ENCODE measurements around the gene LKAAEAR1. TPM values are rescaled to one million over a fixed set of nuclear protein-coding genes. Genes with fewer than 3 reads are reported as not detected.
"Not testable (repeated sequence)": the region's sequence is repeated elsewhere in the genome, so short reads cannot be mapped to it uniquely, and the experiment has no call there.

Gene LKAAEAR1
- polyA plus RNA-seq, 1 donor: 0.19 TPM

DNA sequence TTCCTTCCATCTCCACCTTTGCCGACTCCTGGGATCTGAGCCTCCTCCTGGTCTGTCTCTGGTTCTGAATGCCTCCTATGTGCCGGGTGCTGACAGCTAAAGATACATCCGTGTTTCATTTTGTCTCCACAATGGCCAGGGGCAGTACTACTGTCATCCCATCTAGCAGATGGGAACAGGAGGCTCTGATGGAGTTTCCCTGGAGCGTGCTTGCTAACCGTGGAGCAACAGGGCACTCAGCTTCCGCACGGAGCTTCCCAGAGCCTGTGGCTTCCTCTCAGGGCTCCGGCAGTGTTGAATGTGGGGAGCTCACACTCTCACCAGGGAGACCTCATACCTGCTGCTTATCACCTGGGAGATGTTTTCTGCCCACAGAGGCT is 35.1 kb upstream of the LKAAEAR1 start:
- Histone ChIP-seq H3K9me3 (ENCODE audit: control insufficient read depth, low read depth, low read length) (no peaks in the 10 kb centered on the region), H3K27me3 (ENCODE audit: control insufficient read depth, insufficient read depth, low read length) (peaks cover 14% of the 10 kb centered on the region), H3K4me1 (ENCODE audit: control insufficient read depth, insufficient read depth, low read length) (no peaks in the 10 kb centered on the region), H3K27ac (ENCODE audit: low read length) (no peak overlapping the region), H3K36me3 (ENCODE audit: control insufficient read depth, insufficient read depth, low read length) (no peaks in the 10 kb centered on the region), H3K4me3 (ENCODE audit: low read length) (no peak overlapping the region)
- no peak for DNase-seq
- WGBS (ENCODE audit: insufficient coverage, low lambda C conversion rate): no CpG with 5 or more reads among the region's 8 CpGs

DNA sequence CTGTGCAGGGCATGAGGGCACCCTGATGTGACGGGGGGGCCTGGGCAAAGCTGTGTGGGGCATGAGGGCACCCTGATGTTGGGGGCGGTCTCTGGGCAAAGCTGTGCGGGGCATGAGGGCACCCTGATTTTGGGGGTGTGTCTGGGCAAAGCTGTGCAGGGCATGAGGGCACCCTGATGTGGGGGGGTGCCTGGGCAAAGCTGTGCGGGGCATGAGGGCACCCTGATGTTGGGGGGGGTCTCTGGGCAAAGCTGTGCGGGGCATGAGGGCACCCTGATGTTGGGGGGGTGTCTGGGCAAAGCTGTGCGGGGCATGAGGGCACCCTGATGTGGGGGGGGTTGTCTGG is 33.2 kb upstream of the LKAAEAR1 start:
- not testable (repeated sequence) for H3K27ac ChIP-seq (ENCODE audit: low read length); H3K4me1 ChIP-seq (ENCODE audit: control insufficient read depth, insufficient read depth, low read length); DNase-seq; H3K36me3 ChIP-seq (ENCODE audit: control insufficient read depth, insufficient read depth, low read length); H3K4me3 ChIP-seq (ENCODE audit: low read length); H3K9me3 ChIP-seq (ENCODE audit: control insufficient read depth, low read depth, low read length)
- H3K27me3 ChIP-seq (ENCODE audit: control insufficient read depth, insufficient read depth, low read length): peaks cover 12% of the 10 kb centered on the region
- no CpG with 5 or more reads among the region's 6 CpGs for WGBS (ENCODE audit: insufficient coverage, low lambda C conversion rate)

DNA sequence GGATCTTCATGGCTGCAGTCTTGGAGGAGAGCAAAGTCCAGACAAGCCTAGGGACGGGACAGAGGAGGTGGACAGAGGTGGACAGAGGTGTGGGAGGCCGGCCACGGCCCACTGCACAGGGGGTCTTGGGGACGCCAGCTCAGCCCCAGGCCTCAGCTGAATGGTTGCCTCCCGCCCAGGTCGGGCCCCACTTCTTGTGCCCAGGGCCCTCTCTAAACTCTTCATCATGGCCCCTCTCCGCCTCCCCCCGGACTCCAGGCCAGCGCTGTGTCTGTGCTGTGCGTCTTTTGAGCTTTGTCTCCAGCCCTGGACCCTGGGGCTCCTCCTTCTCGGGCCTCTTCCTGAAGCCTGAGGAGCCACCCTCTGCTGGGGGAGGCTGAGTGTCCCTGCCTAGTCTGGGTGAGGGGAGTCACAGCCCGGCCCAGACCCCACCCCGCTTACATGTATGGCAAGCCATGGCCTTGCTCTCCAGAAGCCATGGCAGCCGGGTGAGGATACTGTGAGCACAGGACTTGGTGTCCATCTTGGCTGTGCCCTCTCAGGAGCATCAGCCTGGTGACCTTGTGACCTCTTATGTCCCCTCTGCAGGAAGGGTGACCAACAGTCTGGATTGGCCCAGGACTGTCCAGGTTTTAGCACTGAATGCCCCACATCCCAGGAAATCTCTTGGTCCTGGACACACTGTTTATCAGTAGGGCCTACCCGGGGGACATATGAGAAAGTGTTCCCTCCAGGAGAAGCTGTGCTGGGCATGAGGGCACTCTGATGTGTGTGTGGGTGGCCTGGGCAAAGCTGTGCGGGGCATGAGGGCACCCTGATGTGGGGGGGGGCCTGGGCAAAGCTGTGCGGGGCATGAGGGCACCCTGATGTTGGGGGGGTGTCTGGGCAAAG is 32.6 kb upstream of the LKAAEAR1 start:
- Histone ChIP-seq H3K36me3 (ENCODE audit: control insufficient read depth, insufficient read depth, low read length) (no peaks in the 10 kb centered on the region), H3K4me1 (ENCODE audit: control insufficient read depth, insufficient read depth, low read length) (no peaks in the 10 kb centered on the region), H3K27ac (ENCODE audit: low read length) (no peak overlapping the region), H3K4me3 (ENCODE audit: low read length) (no peak overlapping the region), H3K27me3 (ENCODE audit: control insufficient read depth, insufficient read depth, low read length) (peaks cover 9% of the 10 kb centered on the region), H3K9me3 (ENCODE audit: control insufficient read depth, low read depth, low read length) (no peaks in the 10 kb centered on the region)
- no peak for DNase-seq
- no CpG with 5 or more reads among the region's 17 CpGs for WGBS (ENCODE audit: insufficient coverage, low lambda C conversion rate)

DNA sequence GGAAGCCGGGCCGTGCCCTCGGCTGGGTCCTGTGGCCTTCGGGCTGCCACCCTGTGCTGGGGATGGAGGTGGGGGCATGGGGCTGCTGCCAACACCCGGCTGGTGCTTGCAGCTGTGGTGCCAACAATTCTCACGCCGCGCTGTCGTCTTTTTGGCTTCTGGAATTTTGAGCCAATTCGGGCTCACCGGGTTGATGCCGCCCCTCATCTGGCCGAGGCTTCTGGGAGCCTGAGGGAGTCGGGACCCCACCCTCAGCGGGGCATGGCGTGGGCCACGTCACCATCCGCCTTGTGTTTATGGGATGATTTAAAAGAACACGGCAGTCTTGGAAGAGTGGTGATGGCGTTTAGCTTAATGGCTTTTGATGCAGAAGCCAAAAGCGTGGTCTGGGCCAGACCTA is 31.8 kb upstream of the LKAAEAR1 start:
- H3K4me3 ChIP-seq (ENCODE audit: low read length): no peak overlapping the region
- H3K36me3 ChIP-seq (ENCODE audit: control insufficient read depth, insufficient read depth, low read length): no peaks in the 10 kb centered on the region
- H3K9me3 ChIP-seq (ENCODE audit: control insufficient read depth, low read depth, low read length): no peaks in the 10 kb centered on the region
- H3K4me1 ChIP-seq (ENCODE audit: control insufficient read depth, insufficient read depth, low read length): no peaks in the 10 kb centered on the region
- WGBS (ENCODE audit: insufficient coverage, low lambda C conversion rate): no CpG with 5 or more reads among the region's 21 CpGs
- no peak for DNase-seq
- peaks cover 3% of the 10 kb centered on the region for H3K27me3 ChIP-seq (ENCODE audit: control insufficient read depth, insufficient read depth, low read length)
- H3K27ac ChIP-seq (ENCODE audit: low read length): no peak overlapping the region

DNA sequence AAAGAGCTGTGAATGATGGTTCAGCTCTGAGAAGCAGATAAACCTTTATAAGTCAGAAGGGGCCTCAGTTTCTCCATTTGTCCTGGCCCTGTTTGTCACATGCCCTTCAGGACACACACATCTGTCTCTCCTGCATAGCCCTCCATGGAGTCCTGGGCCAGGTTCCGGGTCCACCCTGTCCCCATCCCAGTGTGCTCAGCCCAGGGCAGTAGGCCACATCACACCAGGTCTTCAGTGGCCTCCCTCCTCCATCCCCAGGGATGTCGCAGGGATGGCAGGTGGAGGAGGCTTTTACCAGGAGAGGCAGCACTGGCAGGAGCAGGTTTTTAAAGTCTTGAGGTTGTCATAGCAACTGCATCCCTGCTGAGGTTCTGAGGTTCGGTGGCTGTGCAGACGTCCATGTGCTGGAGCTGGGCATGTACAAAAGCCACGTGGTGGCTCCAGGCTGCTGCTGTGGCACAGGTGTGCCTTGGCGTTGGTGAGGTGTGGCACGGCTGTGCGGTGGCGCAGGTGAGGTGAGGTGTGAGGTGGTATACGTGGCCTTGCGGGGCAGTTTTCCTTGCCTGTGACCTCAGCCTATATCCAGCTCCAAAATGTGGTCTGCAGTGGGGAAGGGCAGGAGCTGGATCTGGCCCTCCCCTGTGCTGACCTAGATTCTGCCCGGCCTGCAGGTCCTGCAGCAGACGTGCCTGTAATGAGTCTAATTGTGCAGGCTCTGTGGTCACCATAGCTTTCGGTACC is 31.1 kb upstream of the LKAAEAR1 start:
- DNase-seq: no peak
- WGBS (ENCODE audit: insufficient coverage, low lambda C conversion rate): no CpG with 5 or more reads among the region's 14 CpGs
- Histone ChIP-seq H3K27ac (ENCODE audit: low read length) (no peak overlapping the region), H3K4me3 (ENCODE audit: low read length) (no peak overlapping the region), H3K36me3 (ENCODE audit: control insufficient read depth, insufficient read depth, low read length) (no peaks in the 10 kb centered on the region), H3K9me3 (ENCODE audit: control insufficient read depth, low read depth, low read length) (no peaks in the 10 kb centered on the region), H3K4me1 (ENCODE audit: control insufficient read depth, insufficient read depth, low read length) (no peaks in the 10 kb centered on the region), H3K27me3 (ENCODE audit: control insufficient read depth, insufficient read depth, low read length) (no peaks in the 10 kb centered on the region)

DNA sequence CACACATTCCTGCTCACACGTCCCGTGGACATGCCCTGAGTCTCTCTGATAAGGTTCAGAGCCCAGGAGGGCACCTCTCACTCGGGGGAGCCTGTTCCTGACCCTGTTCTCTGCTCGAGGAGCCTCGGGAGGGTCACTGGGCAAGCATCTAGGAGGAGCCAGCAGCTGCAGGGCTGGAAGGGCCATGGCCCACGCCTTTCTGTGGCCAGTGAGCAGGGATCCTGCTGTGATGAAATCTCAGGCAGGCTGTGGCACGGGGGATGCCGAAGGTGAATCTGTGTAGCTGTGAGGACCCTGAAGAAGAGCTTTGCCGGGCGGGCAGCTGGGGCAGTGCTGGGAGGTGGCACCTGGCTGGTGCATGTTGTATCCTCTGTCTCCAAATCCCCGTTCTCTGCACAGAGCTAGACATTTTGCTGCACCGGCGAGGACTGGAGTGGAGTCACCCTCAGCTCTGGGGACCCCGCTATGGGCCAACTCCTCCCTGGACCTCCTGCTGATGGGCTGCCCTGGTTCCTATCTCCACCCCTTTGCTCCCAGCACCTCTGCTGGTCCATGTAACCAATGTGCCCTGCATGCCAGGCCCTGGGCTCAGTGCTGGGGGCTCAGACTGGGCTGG is 30.3 kb upstream of the LKAAEAR1 start:
- no peak overlapping the region for H3K27ac ChIP-seq (ENCODE audit: low read length)
- WGBS (ENCODE audit: insufficient coverage, low lambda C conversion rate): no CpG with 5 or more reads among the region's 14 CpGs
- H3K36me3 ChIP-seq (ENCODE audit: control insufficient read depth, insufficient read depth, low read length): no peaks in the 10 kb centered on the region
- no peaks in the 10 kb centered on the region for H3K9me3 ChIP-seq (ENCODE audit: control insufficient read depth, low read depth, low read length)
- H3K27me3 ChIP-seq (ENCODE audit: control insufficient read depth, insufficient read depth, low read length): no peaks in the 10 kb centered on the region
- H3K4me3 ChIP-seq (ENCODE audit: low read length): no peak overlapping the region
- no peaks in the 10 kb centered on the region for H3K4me1 ChIP-seq (ENCODE audit: control insufficient read depth, insufficient read depth, low read length)
- no peak for DNase-seq

DNA sequence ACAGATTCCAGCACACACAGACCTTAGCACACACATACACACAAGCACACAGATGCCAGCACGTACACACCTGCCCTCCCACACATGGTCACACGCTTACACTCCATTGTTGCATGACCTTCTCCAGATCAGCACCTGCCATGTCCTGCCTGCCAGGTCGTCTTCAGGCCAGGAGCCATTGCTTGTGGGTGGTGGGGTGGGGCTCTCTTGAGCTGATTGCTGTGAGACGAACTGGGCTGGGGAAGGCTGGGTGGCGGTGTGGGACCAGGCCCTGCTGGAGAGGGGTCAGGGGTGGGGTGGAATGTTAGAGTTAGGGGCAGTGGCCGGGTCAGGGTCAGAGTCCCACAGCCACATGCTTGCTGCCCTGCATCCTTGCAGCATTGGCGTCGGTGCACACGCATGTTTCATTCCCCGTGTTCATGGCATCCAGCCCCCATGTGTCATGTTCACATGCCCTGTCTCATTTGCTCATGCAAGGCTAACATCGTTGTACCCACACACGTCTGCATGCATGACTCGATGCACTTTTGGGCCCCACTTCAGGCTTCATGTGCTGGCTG is 29.7 kb upstream of the LKAAEAR1 start:
- no peaks in the 10 kb centered on the region for H3K4me1 ChIP-seq (ENCODE audit: control insufficient read depth, insufficient read depth, low read length)
- H3K27me3 ChIP-seq (ENCODE audit: control insufficient read depth, insufficient read depth, low read length): no peaks in the 10 kb centered on the region
- H3K36me3 ChIP-seq (ENCODE audit: control insufficient read depth, insufficient read depth, low read length): no peaks in the 10 kb centered on the region
- H3K9me3 ChIP-seq (ENCODE audit: control insufficient read depth, low read depth, low read length): no peaks in the 10 kb centered on the region
- H3K4me3 ChIP-seq (ENCODE audit: low read length): no peak overlapping the region
- no peak for DNase-seq
- no peak overlapping the region for H3K27ac ChIP-seq (ENCODE audit: low read length)
- WGBS (ENCODE audit: insufficient coverage, low lambda C conversion rate): no CpG with 5 or more reads among the region's 13 CpGs

DNA sequence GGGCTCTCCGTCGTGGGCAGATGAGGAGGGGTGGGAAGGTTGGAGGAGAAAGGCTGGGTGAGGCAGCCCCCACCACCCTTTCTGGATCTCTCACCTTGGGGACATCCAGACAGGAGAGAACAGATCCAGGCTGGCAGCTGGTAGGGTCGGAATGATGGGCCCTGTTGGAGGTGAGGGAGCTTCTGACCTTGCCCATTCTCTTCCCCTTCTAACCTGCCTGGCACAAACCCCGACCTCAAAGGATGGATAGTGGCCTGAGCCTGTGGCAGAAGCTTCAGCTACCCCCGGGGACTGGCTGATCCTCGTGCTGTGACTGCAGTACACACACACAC is 29.2 kb upstream of the LKAAEAR1 start:
- Histone ChIP-seq H3K27ac (ENCODE audit: low read length) (no peak overlapping the region), H3K4me3 (ENCODE audit: low read length) (no peak overlapping the region), H3K36me3 (ENCODE audit: control insufficient read depth, insufficient read depth, low read length) (no peaks in the 10 kb centered on the region), H3K4me1 (ENCODE audit: control insufficient read depth, insufficient read depth, low read length) (no peaks in the 10 kb centered on the region), H3K9me3 (ENCODE audit: control insufficient read depth, low read depth, low read length) (no peaks in the 10 kb centered on the region), H3K27me3 (ENCODE audit: control insufficient read depth, insufficient read depth, low read length) (no peaks in the 10 kb centered on the region)
- DNase-seq: no peak
- no CpG with 5 or more reads among the region's 6 CpGs for WGBS (ENCODE audit: insufficient coverage, low lambda C conversion rate)

DNA sequence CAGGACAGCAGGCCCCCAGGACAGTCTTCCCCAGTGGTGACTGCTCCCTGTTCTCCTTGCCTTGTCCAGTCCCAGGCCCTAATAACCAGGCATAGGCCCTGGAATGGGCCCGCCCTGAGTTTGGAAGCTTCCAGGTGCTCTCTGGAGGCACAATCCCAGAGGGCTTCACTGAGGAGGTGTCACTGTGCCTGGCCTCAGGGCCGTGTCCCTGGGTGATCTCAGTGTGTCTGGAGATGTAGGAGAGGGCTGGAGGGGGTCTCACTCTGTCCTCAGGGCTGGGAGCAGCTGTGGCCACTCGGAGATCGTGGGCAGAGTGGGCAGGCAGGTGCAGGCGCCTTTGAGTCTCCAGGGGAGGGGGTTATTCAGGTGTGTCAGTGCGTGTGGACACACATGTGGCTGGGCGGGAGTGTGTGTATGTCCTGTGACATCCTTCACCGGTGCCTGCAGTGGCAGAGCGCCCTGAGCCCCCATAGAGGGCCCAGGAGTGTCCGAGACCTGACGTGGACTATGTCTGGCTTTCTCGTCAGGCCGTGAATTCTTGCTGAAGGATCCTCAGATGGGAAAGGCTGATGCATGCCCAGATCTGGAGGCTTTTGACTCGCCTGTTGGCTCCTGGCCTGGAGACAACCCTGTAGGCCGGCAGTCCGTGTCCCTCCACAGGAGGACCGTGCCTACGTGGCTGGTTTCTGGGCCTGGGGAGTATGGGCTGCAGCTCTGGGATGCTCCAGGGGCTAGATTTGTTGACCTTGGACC is 28.7 kb upstream of the LKAAEAR1 start:
- Histone ChIP-seq H3K4me3 (ENCODE audit: low read length) (no peak overlapping the region), H3K27me3 (ENCODE audit: control insufficient read depth, insufficient read depth, low read length) (peaks cover 4% of the 10 kb centered on the region), H3K27ac (ENCODE audit: low read length) (no peak overlapping the region), H3K36me3 (ENCODE audit: control insufficient read depth, insufficient read depth, low read length) (no peaks in the 10 kb centered on the region), H3K9me3 (ENCODE audit: control insufficient read depth, low read depth, low read length) (no peaks in the 10 kb centered on the region), H3K4me1 (ENCODE audit: control insufficient read depth, insufficient read depth, low read length) (no peaks in the 10 kb centered on the region)
- no peak for DNase-seq
- WGBS (ENCODE audit: insufficient coverage, low lambda C conversion rate): no CpG with 5 or more reads among the region's 18 CpGs

Measured in large intestine (tissue), 3 donors.